Osteocyte (in vitro differentiated cells): ENCODE data around the gene LRRC59. TPM values are rescaled to one million over a fixed set of nuclear protein-coding genes. Genes with fewer than 3 reads are reported as not detected.

Source experiments
- DNase-seq: peaks from one replicate; pipeline ENCODE4 v3.0.0; 2021; ENCODE audit warnings: mixed read lengths; ENCODE audit not compliant: unreplicated experiment; ENCODE audit errors: extremely low spot score
- H3K27ac Mint-ChIP-seq: one replicate; pipeline ENCODE4 v1.8.0; 2021; ENCODE audit warnings: mild to moderate bottlenecking, mixed read lengths; ENCODE audit not compliant: unreplicated experiment
- H3K27me3 Mint-ChIP-seq: one replicate; pipeline ENCODE4 v1.8.0; 2021; ENCODE audit warnings: mixed read lengths; ENCODE audit not compliant: unreplicated experiment
- H3K36me3 Mint-ChIP-seq: one replicate; pipeline ENCODE4 v1.8.0; 2021; ENCODE audit warnings: mixed read lengths; ENCODE audit not compliant: unreplicated experiment
- H3K4me1 Mint-ChIP-seq: one replicate; pipeline ENCODE4 v1.8.0; 2021; ENCODE audit warnings: mixed read lengths; ENCODE audit not compliant: unreplicated experiment
- H3K4me3 Mint-ChIP-seq: one replicate; pipeline ENCODE4 v1.8.0; 2021; ENCODE audit warnings: mild to moderate bottlenecking, moderate library complexity, mixed read lengths; ENCODE audit not compliant: unreplicated experiment
- H3K9me3 Mint-ChIP-seq: one replicate; pipeline ENCODE4 v1.8.0; 2021; ENCODE audit warnings: mixed read lengths; ENCODE audit not compliant: unreplicated experiment
- CTCF ChIP-seq: fragments of 200-600 bp; sonication (generic); IDR thresholded peaks from 2 replicates; pipeline ENCODE4 v1.5.0; 2021; ENCODE audit warnings: antibody characterized with exemption, mild to moderate bottlenecking, moderate library complexity
- total RNA-seq: library from RNA; stranded (reverse); gene quantifications from 2 replicates; pipeline ENCODE4 v1.2.1, GENCODE V29; 2021

Gene LRRC59
- total RNA-seq, 1 donor from 2014 or later: 87.2 TPM

GRCh38 chr17:50426472-50426782, 29.1 kb upstream of the LRRC59 start:
- no peak for TF ChIP-seq CTCF
- H3K36me3 Mint-ChIP-seq: no peaks in the 10 kb centered on the region
- no peaks in the 10 kb centered on the region for H3K27me3 Mint-ChIP-seq
- no peak for DNase-seq
- peaks cover 33% of the 10 kb centered on the region for H3K4me1 Mint-ChIP-seq
- H3K9me3 Mint-ChIP-seq: no peaks in the 10 kb centered on the region
- peak overlapping the region; percentile 83 for H3K27ac Mint-ChIP-seq
- peak overlapping the region; percentile 73 for H3K4me3 Mint-ChIP-seq

GRCh38 chr17:50425682-50426471, 28.6 kb upstream of the LRRC59 start, which contains the start of gene ACSF2:
Gene ACSF2 (plus strand): TSS chr17:50426218. CDS start chr17:50426262, 44 bp downstream.
- Mint-ChIP-seq H3K4me1 (peaks cover 36% of the 10 kb centered on the region), H3K9me3 (no peaks in the 10 kb centered on the region), H3K27me3 (no peaks in the 10 kb centered on the region), H3K36me3 (no peaks in the 10 kb centered on the region), H3K4me3 (peak within 1 kb of the TSS; percentile 76), H3K27ac (peak within 1 kb of the TSS; percentile 83)
- DNase-seq: no peak
- no peak for TF ChIP-seq CTCF

GRCh38 chr17:50424996-50425681, 27.8 kb upstream of the LRRC59 start:
- Mint-ChIP-seq H3K9me3 (no peaks in the 10 kb centered on the region), H3K4me3 (peak overlapping the region; percentile 76), H3K27ac (no peak overlapping the region), H3K27me3 (no peaks in the 10 kb centered on the region), H3K4me1 (peaks cover 36% of the 10 kb centered on the region), H3K36me3 (no peaks in the 10 kb centered on the region)
- TF ChIP-seq CTCF: no peak
- no peak for DNase-seq

GRCh38 chr17:50424246-50424995, 27.1 kb upstream of the LRRC59 start:
- peaks cover 36% of the 10 kb centered on the region for H3K4me1 Mint-ChIP-seq
- no peaks in the 10 kb centered on the region for H3K9me3 Mint-ChIP-seq
- no peaks in the 10 kb centered on the region for H3K36me3 Mint-ChIP-seq
- no peaks in the 10 kb centered on the region for H3K27me3 Mint-ChIP-seq
- no peak overlapping the region for H3K4me3 Mint-ChIP-seq
- DNase-seq: no peak
- H3K27ac Mint-ChIP-seq: peak overlapping the region; percentile 31
- TF ChIP-seq CTCF: no peak
